DMS79 treated with DMSO at 0.1 percent for 48 hours (cell line): ENCODE data around the gene VKORC1.

Experiments
- DNase-seq: peaks from one replicate; lab custom pipeline; 2025; lab: John Stamatoyannopoulos, UW

The VKORC1 gene

GRCh38 chr16:31063495-31063842, 31.1 kb downstream of the VKORC1 start:
- no peak for DNase-seq

DNA sequence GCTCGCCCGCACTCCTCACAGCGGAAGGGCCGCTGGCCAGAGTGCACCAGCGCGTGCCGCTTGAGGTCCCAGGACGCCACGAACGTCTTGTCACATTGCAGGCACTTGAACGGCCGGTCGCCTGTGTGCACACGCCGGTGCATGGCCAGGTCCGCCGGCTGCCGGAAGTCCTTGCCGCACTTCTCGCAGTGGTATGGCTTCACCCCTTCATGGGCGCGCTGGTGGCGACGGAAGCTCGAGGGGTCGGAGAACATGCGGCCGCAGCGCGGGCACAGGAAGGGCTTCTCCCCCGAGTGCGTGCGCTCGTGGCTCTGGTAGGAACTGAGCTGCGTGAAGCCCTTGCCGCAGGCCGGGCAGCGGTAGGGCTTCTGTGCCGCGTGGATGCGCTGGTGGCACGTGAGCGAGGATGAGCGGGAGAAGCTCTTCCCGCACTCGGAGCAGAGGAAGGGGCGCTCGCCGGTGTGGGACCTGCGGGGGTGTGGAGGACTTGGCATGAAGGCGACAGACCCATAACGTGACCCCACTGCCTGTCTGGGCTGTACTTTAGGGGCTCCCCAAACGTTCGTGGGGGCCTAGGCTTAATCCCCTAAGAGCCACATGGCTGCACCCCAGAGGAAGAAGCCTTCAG, 32.7 kb downstream of the VKORC1 start:
- DNase-seq: no peak

DNA sequence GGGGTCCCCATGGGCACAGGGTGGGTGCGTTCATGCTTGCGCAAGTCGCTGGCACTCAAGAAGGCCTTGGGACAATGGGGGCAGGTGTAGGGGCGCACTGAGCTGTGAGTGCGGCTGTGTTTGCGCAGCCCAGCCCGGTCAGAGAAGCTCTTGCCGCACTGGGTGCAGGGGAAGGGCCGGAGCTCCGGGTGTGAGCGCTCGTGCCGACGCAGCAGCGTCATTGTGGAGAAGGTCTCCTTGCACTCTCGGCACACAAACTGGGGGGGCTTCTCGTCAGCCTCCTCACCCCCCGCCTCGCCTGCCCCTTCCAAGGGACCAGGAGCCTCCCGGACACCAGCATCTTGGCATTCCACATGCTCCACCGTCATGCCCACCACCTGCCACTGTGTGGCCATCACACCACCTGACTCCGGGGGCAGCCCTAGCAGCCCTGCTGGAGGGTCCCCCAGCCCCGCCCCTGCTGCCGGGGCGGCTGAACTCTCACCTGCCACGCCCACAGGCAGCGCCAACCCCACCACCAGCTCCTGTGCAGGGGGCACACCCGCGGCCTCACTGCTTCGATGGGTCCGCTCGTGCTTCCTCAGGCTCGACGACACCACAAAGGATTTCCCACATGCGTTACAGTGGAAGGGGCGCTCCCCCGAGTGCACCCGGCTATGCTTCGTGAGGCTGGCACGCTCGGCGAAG, 33.3 kb downstream of the VKORC1 start:
- no peak for DNase-seq

- DNase-seq: no peak
Measured at GRCh38 chr16:31055613-31056012, 39.0 kb downstream of the VKORC1 start.

DNA sequence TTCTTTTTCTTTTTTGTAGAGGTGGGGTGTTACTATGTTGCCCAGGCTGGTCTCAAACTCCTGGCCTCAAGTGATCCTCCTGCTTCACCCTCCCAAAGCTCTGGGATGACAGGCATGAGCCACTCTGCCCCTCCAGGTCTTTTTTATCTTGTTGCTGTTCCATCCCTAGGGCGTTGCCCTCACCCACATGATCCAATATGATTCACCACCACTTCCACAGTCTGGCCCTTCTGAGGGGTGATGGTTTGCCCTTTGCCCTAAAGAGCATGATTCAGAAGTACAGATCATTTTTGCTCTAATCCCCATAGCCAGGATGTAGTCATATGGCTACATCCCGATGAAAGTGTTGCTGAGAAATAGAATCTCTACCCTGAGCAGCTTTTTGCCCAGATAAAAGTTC, 42.5 kb downstream of the VKORC1 start:
- no peak for DNase-seq

DNA sequence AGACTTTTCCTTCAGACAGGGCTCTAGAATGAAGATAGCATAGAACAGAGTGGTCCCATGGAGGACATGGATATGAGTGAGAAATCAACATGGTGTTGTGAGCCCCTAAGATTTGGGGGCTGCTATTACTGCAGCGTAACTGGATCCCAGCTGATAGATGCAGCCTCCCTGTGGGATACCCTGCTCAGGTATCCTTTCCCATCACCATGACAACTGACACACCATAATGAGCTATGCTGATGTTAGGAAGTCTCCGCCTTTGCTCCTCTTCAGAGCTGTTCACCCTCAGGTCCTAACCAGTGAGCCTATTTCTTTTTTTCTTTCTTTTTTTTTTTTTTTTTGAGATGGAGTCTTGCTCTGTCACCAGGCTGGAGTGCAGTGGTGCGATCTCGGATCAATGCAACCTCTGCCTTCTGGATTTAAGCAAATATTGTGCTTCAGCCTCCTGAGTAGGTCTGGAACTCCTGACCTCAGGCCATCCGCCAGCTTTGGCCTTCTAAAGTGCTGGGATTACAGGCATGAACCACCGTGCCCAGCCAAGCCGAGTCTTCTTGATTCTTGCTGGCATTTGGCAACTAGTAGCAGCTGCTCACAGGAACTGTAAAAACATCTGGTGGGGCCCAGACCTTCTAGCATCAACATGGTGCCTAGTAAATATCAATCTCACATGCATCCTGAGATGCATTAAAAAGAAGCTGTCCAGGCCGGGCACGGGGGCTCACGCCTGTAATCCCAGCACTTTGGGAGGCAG, 44.1 kb downstream of the VKORC1 start:
- DNase-seq: no peak

GRCh38 chr16:31043898-31044481, 50.6 kb downstream of the VKORC1 start:
- DNase-seq: no peak

- DNase-seq: no peak
Measured at GRCh38 chr16:31043352-31043751, 51.2 kb downstream of the VKORC1 start.

GRCh38 chr16:31042866-31043265, 51.7 kb downstream of the VKORC1 start:
- DNase-seq: no peak
